GM23338 (cell line): ENCODE measurements around the gene MACF1.

Source experiments
- CREB1 ChIP-seq: fragments of 250-450 bp; sonication (Bioruptor Pico); IDR thresholded peaks from 2 replicates; pipeline ENCODE4 v1.5.0; 2020; ENCODE audit warnings: low read depth, mild to moderate bottlenecking, moderate library complexity
- EZH2 ChIP-seq: fragments of 200-600 bp; sonication (generic); IDR thresholded peaks from one replicate; pipeline ENCODE4 v1.8.0; 2017; ENCODE audit warnings: antibody characterized with exemption, mild to moderate bottlenecking, low read depth; ENCODE audit not compliant: unreplicated experiment
- EZH2phosphoT487 ChIP-seq: fragments of 200-600 bp; sonication (generic); IDR thresholded peaks from one replicate; pipeline ENCODE4 v1.8.1; 2018; ENCODE audit warnings: antibody characterized with exemption; ENCODE audit not compliant: unreplicated experiment
- POLR2AphosphoS5 ChIP-seq: IDR thresholded peaks from 2 replicates; pipeline ENCODE4 v1.6.1; 2016; ENCODE audit warnings: antibody characterized with exemption, low read depth
- ZNF114 ChIP-seq: fragments of 250-450 bp; sonication (Bioruptor Pico); IDR thresholded peaks from 2 replicates; pipeline ENCODE4 v1.5.0; 2020; ENCODE audit warnings: mild to moderate bottlenecking, moderate library complexity
- TF ChIP-seq, protein P1 (sequence below), 2 experiments: fragments of 200-600 bp in 1 of 2; sonication (generic) in 1 of 2; conservative IDR thresholded peaks; 2 replicates each; pipeline versions ENCODE4 v1.5.1 to v1.6.1; 2016 to 2017; ENCODE audit warnings: antibody characterized with exemption in 2 of 2, low read depth in 2 of 2, mild to moderate bottlenecking in 2 of 2, moderate library complexity in 1 of 2

- TF ChIP-seq, protein P1, sequence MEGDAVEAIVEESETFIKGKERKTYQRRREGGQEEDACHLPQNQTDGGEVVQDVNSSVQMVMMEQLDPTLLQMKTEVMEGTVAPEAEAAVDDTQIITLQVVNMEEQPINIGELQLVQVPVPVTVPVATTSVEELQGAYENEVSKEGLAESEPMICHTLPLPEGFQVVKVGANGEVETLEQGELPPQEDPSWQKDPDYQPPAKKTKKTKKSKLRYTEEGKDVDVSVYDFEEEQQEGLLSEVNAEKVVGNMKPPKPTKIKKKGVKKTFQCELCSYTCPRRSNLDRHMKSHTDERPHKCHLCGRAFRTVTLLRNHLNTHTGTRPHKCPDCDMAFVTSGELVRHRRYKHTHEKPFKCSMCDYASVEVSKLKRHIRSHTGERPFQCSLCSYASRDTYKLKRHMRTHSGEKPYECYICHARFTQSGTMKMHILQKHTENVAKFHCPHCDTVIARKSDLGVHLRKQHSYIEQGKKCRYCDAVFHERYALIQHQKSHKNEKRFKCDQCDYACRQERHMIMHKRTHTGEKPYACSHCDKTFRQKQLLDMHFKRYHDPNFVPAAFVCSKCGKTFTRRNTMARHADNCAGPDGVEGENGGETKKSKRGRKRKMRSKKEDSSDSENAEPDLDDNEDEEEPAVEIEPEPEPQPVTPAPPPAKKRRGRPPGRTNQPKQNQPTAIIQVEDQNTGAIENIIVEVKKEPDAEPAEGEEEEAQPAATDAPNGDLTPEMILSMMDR (conservative IDR thresholded peaks at IDR 0.05; ENCODE audit: low read depth in 2 of 2) = no peak
- TF ChIP-seq POLR2AphosphoS5 = no peak
- TF ChIP-seq CREB1 (CRISPR knock-in tag) = no peak
- TF ChIP-seq EZH2phosphoT487 = no peak
- no peak for TF ChIP-seq ZNF114 (CRISPR knock-in tag)
- TF ChIP-seq EZH2 = no peak
Measured at GRCh38 chr1:39381839-39382238, 177.3 kb downstream of the MACF1 start.
